Tibial artery (tissue), 4 donors: ENCODE measurements around the gene STIL.

Source experiments
- DNase-seq, 2 donors: peaks; one replicate each; pipeline ENCODE4 v3.0.0-alpha.2; 2019
- H3K27ac ChIP-seq, 2 donors: fragments of 200-600 bp; sonication (generic) in 1 of 2; 1 replicate in 1 of 2; 2 replicates in 1 of 2; pipeline ENCODE4 v1.5.1; 2018 to 2019; ENCODE audit warnings: mild to moderate bottlenecking in 1 of 2
- H3K27me3 ChIP-seq, 2 donors: fragments of 200-600 bp; sonication (generic) in 1 of 2; one replicate each; pipeline versions ENCODE4 v1.5.1 to v1.6.0; 2016 to 2019
- H3K36me3 ChIP-seq, 3 donors: fragments of 200-600 bp; sonication (generic) in 2 of 3; one replicate each; pipeline ENCODE4 v1.5.1; 2016 to 2019; ENCODE audit warnings: mild to moderate bottlenecking in 2 of 3
- H3K4me1 ChIP-seq, 4 donors: fragments of 200-600 bp; sonication (generic) in 2 of 4; 1 replicate in 3 of 4; 2 replicates in 1 of 4; pipeline ENCODE4 v1.5.1; 2016 to 2019
- H3K4me3 ChIP-seq, 2 donors: fragments of 200-600 bp; sonication (generic) in 1 of 2; 1 replicate in 1 of 2; 2 replicates in 1 of 2; pipeline ENCODE4 v1.5.1; 2018 to 2019; ENCODE audit warnings: mild to moderate bottlenecking in 2 of 2
- H3K9me3 ChIP-seq, 3 donors: fragments of 200-600 bp; sonication (generic) in 1 of 3; one replicate each; pipeline ENCODE4 v1.5.1; 2016 to 2019
- CTCF ChIP-seq, 2 experiments: fragments of 200-600 bp in 1 of 2; fragments of 450-650 bp in 1 of 2; IDR thresholded peaks; one replicate each; pipeline ENCODE4 v1.5.1; 2017 to 2019; ENCODE audit warnings: antibody characterized with exemption in 2 of 2, mild to moderate bottlenecking in 1 of 2, moderate library complexity in 1 of 2
- intact Hi-C: fragments of 100-400 bp; cut with DNase I; formaldehyde crosslinking; loops from one replicate; pipeline ENCODE4 v1.15.0; 2023; ENCODE audit warnings: low total_unique reads

The STIL gene

GRCh38 chr1:47219001-47219400 lies 94.9 kb downstream of the STIL start:
- Histone ChIP-seq H3K27ac (no peak overlapping the region), H3K4me1 (no peaks in the 10 kb centered on the region), H3K36me3 (no peaks in the 10 kb centered on the region), H3K9me3 (no peaks in the 10 kb centered on the region), H3K27me3 (peaks cover 0 to 36% of the 10 kb centered on the region in 2 donors), H3K4me3 (no peak overlapping the region)
- no peak for DNase-seq
- no peak for TF ChIP-seq CTCF (IDR thresholded peaks at IDR 0.05)
- intact Hi-C loops, result no loop called here

DNA sequence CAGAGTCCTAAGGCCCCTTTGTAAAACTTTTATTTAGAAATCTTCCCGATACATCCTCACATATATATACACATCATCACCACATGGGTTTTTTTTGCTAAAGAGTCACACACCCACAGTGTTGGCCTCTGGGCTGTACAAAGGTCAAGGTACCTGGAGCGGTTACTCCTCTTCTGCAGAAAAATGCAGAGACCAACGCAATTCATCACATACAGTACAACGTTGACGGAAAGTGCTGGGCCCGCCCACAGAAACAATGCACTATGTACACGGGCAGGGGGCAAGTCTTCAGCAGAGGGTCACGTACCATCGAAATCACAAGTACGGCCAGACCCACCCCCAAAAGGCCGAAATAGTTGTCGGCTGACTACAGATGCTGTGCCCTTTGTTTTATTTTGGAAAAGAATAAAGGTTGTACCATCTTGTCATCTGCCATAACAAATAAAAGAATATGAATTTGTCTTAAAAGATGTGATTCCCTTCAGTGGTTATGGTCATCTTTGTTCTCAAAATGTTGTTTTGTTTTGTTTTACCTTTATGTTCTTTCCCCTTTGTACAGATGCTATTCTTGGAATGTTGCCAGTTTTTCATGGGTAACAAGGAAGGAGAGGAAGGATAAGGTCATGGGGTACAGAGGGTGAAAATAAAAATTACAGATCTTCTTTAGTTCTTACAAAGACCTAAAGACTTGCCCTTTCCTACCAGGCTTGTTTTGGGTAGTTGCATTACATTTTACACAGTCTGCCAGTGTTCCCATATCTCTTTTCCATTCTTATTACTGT lies 97.5 kb downstream of the STIL start:
- no peaks in the 10 kb centered on the region for H3K36me3 ChIP-seq
- H3K27ac ChIP-seq, result no peak overlapping the region
- DNase-seq, result no peak
- H3K27me3 ChIP-seq, result peaks cover 0 to 12% of the 10 kb centered on the region in 2 donors
- no peak overlapping the region for H3K4me3 ChIP-seq
- H3K4me1 ChIP-seq, result no peaks in the 10 kb centered on the region
- TF ChIP-seq CTCF (IDR thresholded peaks at IDR 0.05), result no peak
- intact Hi-C loops, result no loop called here
- no peaks in the 10 kb centered on the region for H3K9me3 ChIP-seq

GRCh38 chr1:47215713-47216112 lies 98.2 kb downstream of the STIL start:
- DNase-seq, result no peak
- Histone ChIP-seq H3K36me3 (no peaks in the 10 kb centered on the region), H3K27ac (no peak overlapping the region), H3K4me1 (no peaks in the 10 kb centered on the region), H3K27me3 (peaks cover 0 to 5% of the 10 kb centered on the region in 2 donors), H3K9me3 (no peaks in the 10 kb centered on the region), H3K4me3 (no peak overlapping the region)
- intact Hi-C loops, result no loop called here
- TF ChIP-seq CTCF (IDR thresholded peaks at IDR 0.05), result no peak

GRCh38 chr1:47214549-47214948 lies 99.4 kb downstream of the STIL start:
- no peak for TF ChIP-seq CTCF (IDR thresholded peaks at IDR 0.05)
- Histone ChIP-seq H3K27ac (no peak overlapping the region), H3K36me3 (no peaks in the 10 kb centered on the region), H3K4me1 (no peaks in the 10 kb centered on the region), H3K9me3 (no peaks in the 10 kb centered on the region), H3K27me3 (peaks cover 0 to 3% of the 10 kb centered on the region in 2 donors), H3K4me3 (no peak overlapping the region)
- no peak for DNase-seq
- intact Hi-C loops, result no loop called here

DNA sequence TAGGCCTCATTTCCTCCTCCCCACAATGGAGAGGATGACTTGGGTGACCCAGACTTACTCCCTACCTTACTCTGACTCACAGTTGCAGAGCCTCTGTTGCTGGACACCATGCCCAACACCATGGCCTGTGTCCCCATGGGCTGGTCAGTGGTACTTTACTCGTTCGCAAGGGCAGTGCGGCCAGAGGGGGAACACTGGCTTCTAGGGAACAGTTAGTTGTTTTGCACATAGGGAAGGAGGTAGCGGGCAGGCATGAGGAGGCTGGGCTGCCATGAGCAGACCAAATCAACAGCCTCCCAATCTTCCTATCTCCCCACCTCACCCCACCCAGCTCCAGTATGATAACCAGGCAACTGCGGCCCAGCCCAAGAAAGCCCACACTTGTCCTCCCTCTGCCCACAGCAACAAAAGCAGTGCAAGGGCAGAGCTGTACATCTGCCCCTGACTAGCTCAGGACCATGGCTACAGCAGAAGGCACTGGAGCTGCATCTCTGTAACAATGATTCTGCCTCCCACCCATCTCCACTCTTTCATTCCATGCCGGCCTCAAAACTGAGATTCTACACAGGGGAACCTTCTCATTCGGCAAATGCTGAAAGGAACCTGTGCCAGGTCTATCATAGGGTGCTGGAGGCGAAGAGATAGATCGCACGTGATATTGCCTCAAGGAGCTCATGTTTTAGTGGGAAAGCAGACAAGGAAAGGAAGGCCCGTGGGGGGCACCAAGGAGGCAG lies 100.5 kb downstream of the STIL start:
- Histone ChIP-seq H3K36me3 (no peaks in the 10 kb centered on the region), H3K4me3 (no peak overlapping the region), H3K9me3 (no peaks in the 10 kb centered on the region), H3K4me1 (no peaks in the 10 kb centered on the region), H3K27ac (no peak overlapping the region), H3K27me3 (peaks cover 0 to 9% of the 10 kb centered on the region in 2 donors)
- intact Hi-C loops, result no loop called here
- TF ChIP-seq CTCF (IDR thresholded peaks at IDR 0.05), result no peak
- DNase-seq, result no peak
